HG02852 (cell line): Measurements from ENCODE around the gene ARHGEF17.

Experiments used
- ATAC-seq: cut with Tn5 transposase; IDR thresholded peaks from one replicate; pipeline ENCODE4 v1.9.1; 2021; ENCODE audit warnings: mild to moderate bottlenecking, moderate library complexity; ENCODE audit not compliant: unreplicated experiment

ARHGEF17 gene

GRCh38 chr11:73379189-73379880 lies 71.3 kb downstream of the ARHGEF17 start:
- no peak for ATAC-seq

- no peak for ATAC-seq
These were observed 72.3 kb downstream of the ARHGEF17 start for GRCh38 chr11:73380331-73380730.

GRCh38 chr11:73380897-73381410 lies 72.9 kb downstream of the ARHGEF17 start:
- no peak for ATAC-seq

- ATAC-seq, result no peak
These were observed 73.5 kb downstream of the ARHGEF17 start for GRCh38 chr11:73381589-73381988.

GRCh38 chr11:73382183-73382582 lies 74.1 kb downstream of the ARHGEF17 start:
- no peak for ATAC-seq

GRCh38 chr11:73382747-73383146 lies 74.7 kb downstream of the ARHGEF17 start:
- ATAC-seq, result no peak

- ATAC-seq, result no peak
These were observed 75.4 kb downstream of the ARHGEF17 start for GRCh38 chr11:73383249-73384124.

GRCh38 chr11:73384125-73384441 lies 76.0 kb downstream of the ARHGEF17 start:
- no peak for ATAC-seq

GRCh38 chr11:73384531-73384871 lies 76.4 kb downstream of the ARHGEF17 start:
- no peak for ATAC-seq

GRCh38 chr11:73384872-73385689 lies 77.0 kb downstream of the ARHGEF17 start:
- ATAC-seq, result no peak

- no peak for ATAC-seq
These were observed 77.9 kb downstream of the ARHGEF17 start for GRCh38 chr11:73386016-73386415.

GRCh38 chr11:73386546-73386945 lies 78.5 kb downstream of the ARHGEF17 start:
- no peak for ATAC-seq

- no peak for ATAC-seq
These were observed 79.7 kb downstream of the ARHGEF17 start for GRCh38 chr11:73387594-73388264.

- no peak for ATAC-seq
These were observed 80.4 kb downstream of the ARHGEF17 start for GRCh38 chr11:73388265-73389133.

- no peak for ATAC-seq
These were observed 81.1 kb downstream of the ARHGEF17 start for GRCh38 chr11:73389134-73389525.

GRCh38 chr11:73389916-73390315 lies 81.8 kb downstream of the ARHGEF17 start:
- no peak for ATAC-seq

- ATAC-seq, result no peak
These were observed 82.8 kb downstream of the ARHGEF17 start for GRCh38 chr11:73390601-73391565.

- ATAC-seq, result no peak
These were observed 83.6 kb downstream of the ARHGEF17 start for GRCh38 chr11:73391665-73392064.
